Adrenal gland (tissue), 12 donors: ENCODE measurements around the gene SULF2. TPM values are rescaled to one million over a fixed set of nuclear protein-coding genes. Genes with fewer than 3 reads are reported as not detected.

ENCODE experiments used
- DNase-seq, 7 donors: peaks; one replicate each; pipeline ENCODE4 v3.0.0-alpha.2; 2019 to 2020
- H3K27ac ChIP-seq, 5 donors: fragments of 200-600 bp; sonication (generic) in 4 of 5; 1 replicate in 3 of 5; 2 replicates in 2 of 5; pipeline versions ENCODE4 v1.5.1 to v1.8.0; 2016 to 2020; ENCODE audit warnings: mild to moderate bottlenecking in 1 of 5
- H3K27me3 ChIP-seq: fragments of 200-600 bp; 2 replicates; pipeline ENCODE4 v1.8.0; 2021
- H3K36me3 ChIP-seq, 2 donors: fragments of 200-600 bp; replicated peaks in 1 of 2; 1 replicate in 1 of 2; 2 replicates in 1 of 2; pipeline versions ENCODE4 v1.5.1 to v1.8.0; 2018 to 2022
- H3K4me1 ChIP-seq, 2 donors: fragments of 200-600 bp; replicated peaks in 1 of 2; 1 replicate in 1 of 2; 2 replicates in 1 of 2; pipeline versions ENCODE4 v1.5.1 to v1.8.0; 2018 to 2021
- H3K4me3 ChIP-seq, 4 donors: fragments of 200-600 bp; sonication (generic) in 3 of 4; one replicate each; pipeline ENCODE4 v1.5.1; 2016 to 2018
- H3K9me3 ChIP-seq, 3 donors: fragments of 200-600 bp; sonication (generic) in 1 of 3; replicated peaks in 1 of 3; 1 replicate in 2 of 3; 2 replicates in 1 of 3; pipeline versions ENCODE4 v1.5.1 to v1.8.0; 2016 to 2021
- CTCF ChIP-seq, 6 experiments: fragments of 450-650 bp in 4 of 6; fragments of 200-600 bp in 2 of 6; sonication (generic) in 1 of 6; IDR thresholded peaks; 1 replicate in 5 of 6; 2 replicates in 1 of 6; pipeline versions ENCODE4 v1.5.1 to v1.8.0; 2016 to 2021; ENCODE audit warnings: antibody characterized with exemption in 6 of 6, mild to moderate bottlenecking in 2 of 6, moderate library complexity in 1 of 6
- POLR2A ChIP-seq, 2 donors: fragments of 450-650 bp; IDR thresholded peaks; one replicate each; pipeline ENCODE4 v1.6.1; 2017; ENCODE audit warnings: antibody characterized with exemption in 2 of 2, mild to moderate bottlenecking in 2 of 2, moderate library complexity in 1 of 2
- WGBS, 4 donors: extraction: QIAGEN DNeasy Blood & Tissue Kit in 2 of 4; methylation state at CpG; one replicate each; pipeline versions ENCODE4 v1.1.5 to v1.1.7; 2013 to 2017; 5-methylcytosine and 5-hydroxymethylcytosine counted together
- intact Hi-C, 2 donors: fragments of 100-400 bp; cut with DNase I; formaldehyde crosslinking; loops; one replicate each; pipeline versions ENCODE4 v1.14.1 to v1.15.0; 2022 to 2023
- polyA plus RNA-seq, 3 donors: library from polyadenylated mRNA; stranded (reverse); fragments of 200-250 nt in 2 of 3; fragments of 350-450 nt in 1 of 3; fragmentation: Illumina TruSeq in 1 of 3; extraction: RNeasy Lipid Tissue Mini Kit (QIAGEN cat#74804) in 1 of 3; gene quantifications; one replicate each; pipeline ENCODE4 v1.2.3, GENCODE V29; 2013 to 2014
- total RNA-seq, 9 donors: library from RNA; depleted of rRNA in 4 of 9; stranded (reverse); fragments of >200 nt in 4 of 9; fragments of 120-200 nt in 1 of 9; fragmentation: NEBNext Ultra II Directional in 1 of 9; extraction: Animal tissue kit (Norgen Biotek cat#: 25700) in 1 of 9; gene quantifications; one replicate each; pipeline versions ENCODE4 v1.1.0 to v1.2.4, GENCODE V29; 2013 to 2023
- donor health status: healthy with polysubstance abuse.
- donor health status: Bipolar disorder and iron deficiency.
- donor health status: DM: yes; HTN: yes; CAD: no.
- donor health status: DM: no; HTN: no; CAD: no.
- donor health status: DM: no; HTN: no; CAD: no.
- donor health status: DM: yes; HTN: yes; CAD: no.

The SULF2 gene
- total and polyA plus RNA-seq, 12 donors = 13.5 to 42.5 (median 25.6) TPM

- Histone ChIP-seq H3K27me3 (no peaks in the 10 kb centered on the region), H3K4me1 (no peaks in the 10 kb centered on the region), H3K9me3 (no peaks in the 10 kb centered on the region), H3K36me3 (no peaks in the 10 kb centered on the region), H3K27ac (peak overlapping the region in 1 of 5 donors; percentile 40), H3K4me3 (no peak overlapping the region)
- whole genome bisulfite sequencing, 4 donors = 71 to 77% (median 74%) methylated on average over 26 of the region's 26 CpGs
- intact Hi-C loops = no loop called here
- DNase-seq = peak in 4 of 7 donors; percentile 16 to 58 (median 32)
- TF ChIP-seq CTCF (IDR thresholded peaks at IDR 0.05) (no peak), POLR2A (IDR thresholded peaks at IDR 0.05) (no peak)
These were observed 71.3 kb downstream of the SULF2 start for GRCh38 chr20:47713878-47714450.

- H3K4me3 ChIP-seq = no peak overlapping the region
- H3K9me3 ChIP-seq = no peaks in the 10 kb centered on the region
- H3K27ac ChIP-seq = no peak overlapping the region
- 65 to 78% (median 76%) methylated on average over 6 of the region's 6 CpGs for WGBS, 4 donors
- TF ChIP-seq CTCF (IDR thresholded peaks at IDR 0.05) = no peak
- no peak for TF ChIP-seq POLR2A (IDR thresholded peaks at IDR 0.05)
- no peaks in the 10 kb centered on the region for H3K36me3 ChIP-seq
- no peaks in the 10 kb centered on the region for H3K27me3 ChIP-seq
- no peak for DNase-seq
- H3K4me1 ChIP-seq = no peaks in the 10 kb centered on the region
- intact Hi-C loops = no loop called here
These were observed 72.1 kb downstream of the SULF2 start for GRCh38 chr20:47713163-47713562.

DNA sequence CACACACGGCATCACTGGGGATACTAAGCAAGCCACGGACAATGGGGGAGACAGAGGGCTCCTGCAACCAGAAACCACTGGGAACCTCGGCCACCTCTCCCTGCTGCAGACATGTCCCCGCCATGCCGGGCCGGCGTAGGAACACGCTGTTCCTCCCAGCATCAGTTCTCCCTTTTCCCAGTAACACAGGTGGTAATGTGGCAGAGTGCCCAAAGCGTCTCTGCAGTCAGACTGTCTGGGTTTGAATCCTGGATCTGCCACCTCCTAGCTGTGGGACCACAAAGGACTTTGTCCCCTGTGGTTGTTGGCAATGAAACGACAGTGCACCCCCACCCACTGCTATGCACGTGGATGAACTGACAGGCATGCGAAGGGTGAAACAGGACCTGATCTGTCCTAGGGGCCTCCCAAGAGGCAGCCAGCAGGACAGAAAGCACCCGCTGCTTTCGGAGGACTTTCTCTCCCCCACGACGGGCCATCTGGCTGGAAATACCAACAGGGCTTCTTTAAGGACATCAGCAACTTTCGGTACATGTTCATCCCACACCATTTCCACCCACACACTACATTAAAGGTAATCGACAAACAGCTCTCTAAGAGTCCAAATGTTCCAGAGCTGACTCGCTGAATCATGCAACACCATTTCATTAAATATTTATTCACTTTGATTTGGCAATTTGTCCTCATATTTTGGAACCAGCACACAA is 74.1 kb downstream of the SULF2 start:
- WGBS, 4 donors = 79 to 87% (median 85%) methylated on average over 12 to 19 of the region's 19 CpGs
- Histone ChIP-seq H3K27me3 (no peaks in the 10 kb centered on the region), H3K9me3 (no peaks in the 10 kb centered on the region), H3K36me3 (no peaks in the 10 kb centered on the region), H3K27ac (no peak overlapping the region), H3K4me3 (no peak overlapping the region), H3K4me1 (no peaks in the 10 kb centered on the region)
- TF ChIP-seq POLR2A (IDR thresholded peaks at IDR 0.05) = no peak
- no peak for TF ChIP-seq CTCF (IDR thresholded peaks at IDR 0.05)
- DNase-seq = no peak
- intact Hi-C loops = no loop called here

DNA sequence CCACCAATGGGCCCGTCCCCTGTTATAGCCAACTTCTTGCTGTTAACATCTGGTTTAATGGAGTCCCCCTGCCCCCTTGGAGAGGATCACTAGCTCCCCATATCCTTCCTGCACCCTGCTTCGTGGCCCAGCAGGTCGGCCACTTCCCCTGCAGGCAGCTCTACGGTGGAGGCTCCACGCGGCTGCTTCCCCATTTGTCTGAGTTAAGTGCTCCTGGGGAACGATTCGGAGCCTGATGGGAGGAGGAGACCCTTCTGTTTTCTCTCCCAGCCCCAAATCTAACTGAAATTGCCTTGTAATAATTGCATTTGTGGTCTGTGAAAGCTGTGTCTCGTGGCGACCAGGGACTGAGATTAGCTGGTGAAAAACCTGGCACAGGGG is 74.6 kb downstream of the SULF2 start:
- intact Hi-C loops = no loop called here
- WGBS, 4 donors = 69 to 87% (median 77%) methylated on average over 10 of the region's 10 CpGs
- Histone ChIP-seq H3K4me3 (no peak overlapping the region), H3K27me3 (no peaks in the 10 kb centered on the region), H3K9me3 (no peaks in the 10 kb centered on the region), H3K27ac (no peak overlapping the region), H3K4me1 (no peaks in the 10 kb centered on the region), H3K36me3 (no peaks in the 10 kb centered on the region)
- DNase-seq = no peak
- TF ChIP-seq POLR2A (IDR thresholded peaks at IDR 0.05) = no peak
- no peak for TF ChIP-seq CTCF (IDR thresholded peaks at IDR 0.05)
